Large intestine (tissue), 3 donors: ENCODE results near the gene ATG16L1. TPM values are rescaled to one million over a fixed set of nuclear protein-coding genes. Genes with fewer than 3 reads are reported as not detected.

Source experiments
- DNase-seq, 2 donors: peaks; one replicate each; pipeline versions ENCODE4 v3.0.0 to v3.0.0-alpha.2; 2013
- H3K27ac ChIP-seq: one replicate; pipeline ENCODE4 v1.5.1; 2013; ENCODE audit warnings: low read length
- H3K27me3 ChIP-seq: 2 replicates; pipeline ENCODE4 v1.6.1; 2013; ENCODE audit warnings: low read length; ENCODE audit not compliant: control insufficient read depth, insufficient read depth
- H3K36me3 ChIP-seq: 2 replicates; pipeline ENCODE4 v1.6.1; 2013; ENCODE audit warnings: low read length; ENCODE audit not compliant: control insufficient read depth, insufficient read depth
- H3K4me1 ChIP-seq: one replicate; pipeline ENCODE4 v1.6.1; 2013; ENCODE audit warnings: low read length; ENCODE audit not compliant: control insufficient read depth, insufficient read depth
- H3K4me3 ChIP-seq: one replicate; pipeline ENCODE4 v1.5.1; 2013; ENCODE audit warnings: low read length
- H3K9me3 ChIP-seq: one replicate; pipeline ENCODE4 v1.6.1; 2013; ENCODE audit warnings: mild to moderate bottlenecking, low read depth, low read length, moderate library complexity; ENCODE audit not compliant: control insufficient read depth
- WGBS: methylation state at CpG from one replicate; pipeline ENCODE4 v1.1.5; 2013; ENCODE audit warnings: low lambda C conversion rate; ENCODE audit not compliant: insufficient coverage; 5-methylcytosine and 5-hydroxymethylcytosine counted together
- polyA plus RNA-seq: library from polyadenylated mRNA; unstranded; fragments of 120-200 nt; gene quantifications from one replicate; pipeline ENCODE4 v1.2.1, GENCODE V29; 2013

ATG16L1 gene
- polyA plus RNA-seq, 1 donor = 22.7 TPM

GRCh38 chr2:233226511-233227031 is 24.9 kb upstream of the ATG16L1 start:
- Histone ChIP-seq H3K4me3 (no peak overlapping the region), H3K27ac (no peak overlapping the region), H3K36me3 (no peaks in the 10 kb centered on the region), H3K27me3 (peaks cover 6% of the 10 kb centered on the region), H3K9me3 (peaks cover 3% of the 10 kb centered on the region), H3K4me1 (no peaks in the 10 kb centered on the region)
- WGBS = no CpG with 5 or more reads among the region's 2 CpGs
- no peak for DNase-seq

DNA sequence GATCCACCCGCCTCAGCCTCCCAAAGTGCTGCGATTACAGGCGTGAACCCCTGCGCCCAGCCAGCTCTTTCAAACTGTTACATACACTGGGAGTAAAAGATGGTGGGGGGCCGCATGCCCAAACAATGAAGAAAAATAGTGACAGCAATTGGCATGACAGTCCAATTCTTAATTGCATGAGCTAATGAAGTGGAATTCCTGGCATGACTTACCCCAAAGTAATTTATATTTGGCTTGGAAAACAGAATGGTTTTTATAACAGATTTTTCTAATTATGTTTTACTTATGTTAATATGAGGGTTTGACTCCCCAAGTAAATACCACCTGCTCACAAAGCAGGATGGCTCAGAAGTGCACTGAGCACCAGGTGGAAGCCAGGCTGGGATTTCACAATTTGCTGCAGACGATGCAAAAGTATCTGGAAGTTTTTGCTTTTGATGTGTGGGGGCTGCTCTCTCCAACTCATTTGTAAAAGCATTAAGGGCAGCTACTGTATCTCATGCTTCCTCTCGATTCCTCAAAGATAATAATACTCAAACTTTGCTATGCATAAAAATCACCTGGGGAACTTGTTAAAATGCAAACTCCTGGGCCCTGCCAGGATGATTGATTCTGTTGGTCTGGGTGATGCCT is 24.0 kb upstream of the ATG16L1 start:
- no peak for DNase-seq
- Histone ChIP-seq H3K4me1 (no peaks in the 10 kb centered on the region), H3K27me3 (peaks cover 6% of the 10 kb centered on the region), H3K4me3 (no peak overlapping the region), H3K27ac (no peak overlapping the region), H3K9me3 (peaks cover 3% of the 10 kb centered on the region), H3K36me3 (no peaks in the 10 kb centered on the region)
- no CpG with 5 or more reads among the region's 7 CpGs for WGBS

- Histone ChIP-seq H3K4me1 (no peaks in the 10 kb centered on the region), H3K27me3 (peaks cover 6% of the 10 kb centered on the region), H3K9me3 (peaks cover 3% of the 10 kb centered on the region), H3K36me3 (no peaks in the 10 kb centered on the region), H3K4me3 (no peak overlapping the region), H3K27ac (no peak overlapping the region)
- WGBS = 78% methylated on average over 1 of the region's 3 CpGs
- no peak for DNase-seq
Observed at GRCh38 chr2:233228376-233228775, 23.1 kb upstream of the ATG16L1 start.

GRCh38 chr2:233233618-233234230 is 17.7 kb upstream of the ATG16L1 start:
- no peak overlapping the region for H3K27ac ChIP-seq
- H3K36me3 ChIP-seq = no peaks in the 10 kb centered on the region
- H3K9me3 ChIP-seq = no peaks in the 10 kb centered on the region
- no peak for DNase-seq
- no peaks in the 10 kb centered on the region for H3K27me3 ChIP-seq
- WGBS = 45% methylated on average over 2 of the region's 4 CpGs
- no peak overlapping the region for H3K4me3 ChIP-seq
- no peaks in the 10 kb centered on the region for H3K4me1 ChIP-seq

DNA sequence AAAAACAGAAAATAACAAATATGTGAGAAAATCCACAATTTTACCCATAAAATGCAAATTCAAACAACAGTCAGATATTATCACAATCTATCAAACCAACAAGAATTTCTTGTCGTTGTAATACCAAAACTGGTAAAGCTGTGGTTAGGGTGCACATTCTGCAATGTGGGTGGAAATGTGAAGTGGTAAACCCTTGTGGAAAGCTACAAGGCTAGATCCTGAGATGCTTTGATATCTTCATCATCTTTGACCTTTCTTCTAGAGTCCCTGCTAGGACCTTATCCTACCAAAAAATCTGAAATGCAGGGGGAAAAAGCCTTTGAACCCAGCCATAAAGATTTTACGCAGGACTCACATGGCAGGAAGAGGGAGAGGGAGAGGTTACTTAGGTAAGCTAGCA is 17.2 kb upstream of the ATG16L1 start:
- no peaks in the 10 kb centered on the region for H3K9me3 ChIP-seq
- no peaks in the 10 kb centered on the region for H3K4me1 ChIP-seq
- H3K27me3 ChIP-seq = no peaks in the 10 kb centered on the region
- no peak overlapping the region for H3K27ac ChIP-seq
- no peak overlapping the region for H3K4me3 ChIP-seq
- DNase-seq = no peak
- no peaks in the 10 kb centered on the region for H3K36me3 ChIP-seq
- no CpG with 5 or more reads among the region's 2 CpGs for WGBS

- no peaks in the 10 kb centered on the region for H3K27me3 ChIP-seq
- no peak overlapping the region for H3K4me3 ChIP-seq
- no peaks in the 10 kb centered on the region for H3K4me1 ChIP-seq
- WGBS = 89% methylated on average over 1 of the region's 3 CpGs
- H3K9me3 ChIP-seq = no peaks in the 10 kb centered on the region
- H3K36me3 ChIP-seq = no peaks in the 10 kb centered on the region
- DNase-seq = no peak
- H3K27ac ChIP-seq = no peak overlapping the region
Observed at GRCh38 chr2:233234996-233235395, 16.5 kb upstream of the ATG16L1 start.

DNA sequence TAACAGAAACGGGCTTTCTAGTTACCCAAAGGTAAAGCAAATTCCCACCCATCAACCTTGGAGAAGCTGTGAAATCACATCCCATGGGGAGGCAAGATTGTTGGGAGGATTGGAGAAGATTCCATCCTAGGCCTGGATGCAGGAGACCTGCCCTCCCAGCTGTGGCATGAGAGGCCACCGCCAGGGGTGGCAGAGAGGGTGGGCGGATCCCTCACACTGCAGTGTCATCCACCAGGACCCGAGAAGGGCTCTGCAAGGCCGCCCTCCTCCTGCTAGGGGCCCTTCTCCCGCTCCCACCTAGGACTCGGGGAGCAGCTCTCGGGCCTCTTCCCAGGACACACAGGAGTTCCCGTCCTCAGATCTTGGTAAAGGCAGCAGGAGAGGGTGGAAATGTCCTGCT is 15.5 kb upstream of the ATG16L1 start:
- H3K27me3 ChIP-seq = no peaks in the 10 kb centered on the region
- H3K4me1 ChIP-seq = no peaks in the 10 kb centered on the region
- H3K4me3 ChIP-seq = no peak overlapping the region
- WGBS = no CpG with 5 or more reads among the region's 9 CpGs
- no peaks in the 10 kb centered on the region for H3K9me3 ChIP-seq
- H3K36me3 ChIP-seq = no peaks in the 10 kb centered on the region
- DNase-seq = no peak
- no peak overlapping the region for H3K27ac ChIP-seq

GRCh38 chr2:233236820-233237589 is 14.5 kb upstream of the ATG16L1 start:
- Histone ChIP-seq H3K27ac (no peak overlapping the region), H3K4me3 (no peak overlapping the region), H3K27me3 (no peaks in the 10 kb centered on the region), H3K36me3 (no peaks in the 10 kb centered on the region), H3K4me1 (no peaks in the 10 kb centered on the region), H3K9me3 (no peaks in the 10 kb centered on the region)
- 100% methylated on average over 1 of the region's 7 CpGs for WGBS
- DNase-seq = no peak

DNA sequence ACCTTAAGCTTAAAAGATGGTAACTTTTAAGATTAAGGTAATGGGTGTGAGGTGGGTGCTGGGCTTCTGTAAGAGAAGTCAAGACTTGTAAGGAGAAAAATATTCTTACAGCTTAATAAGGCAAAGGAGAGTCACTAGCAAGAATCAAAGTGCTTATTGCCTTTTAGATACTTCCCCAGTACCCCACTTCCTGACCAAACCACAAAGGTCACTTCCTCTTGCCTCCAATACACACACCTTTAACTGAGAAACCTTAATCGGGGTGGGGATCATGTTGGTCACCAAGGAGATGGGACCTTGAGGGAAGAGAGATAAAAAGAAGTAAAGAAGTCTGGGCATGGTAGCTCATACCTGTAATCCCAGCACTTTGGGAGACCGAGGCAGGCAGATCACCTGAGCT is 10.6 kb upstream of the ATG16L1 start:
- no CpG with 5 or more reads among the region's 2 CpGs for WGBS
- no peaks in the 10 kb centered on the region for H3K27me3 ChIP-seq
- no peak overlapping the region for H3K4me3 ChIP-seq
- no peaks in the 10 kb centered on the region for H3K36me3 ChIP-seq
- no peaks in the 10 kb centered on the region for H3K4me1 ChIP-seq
- H3K9me3 ChIP-seq = no peaks in the 10 kb centered on the region
- no peak overlapping the region for H3K27ac ChIP-seq
- no peak for DNase-seq

DNA sequence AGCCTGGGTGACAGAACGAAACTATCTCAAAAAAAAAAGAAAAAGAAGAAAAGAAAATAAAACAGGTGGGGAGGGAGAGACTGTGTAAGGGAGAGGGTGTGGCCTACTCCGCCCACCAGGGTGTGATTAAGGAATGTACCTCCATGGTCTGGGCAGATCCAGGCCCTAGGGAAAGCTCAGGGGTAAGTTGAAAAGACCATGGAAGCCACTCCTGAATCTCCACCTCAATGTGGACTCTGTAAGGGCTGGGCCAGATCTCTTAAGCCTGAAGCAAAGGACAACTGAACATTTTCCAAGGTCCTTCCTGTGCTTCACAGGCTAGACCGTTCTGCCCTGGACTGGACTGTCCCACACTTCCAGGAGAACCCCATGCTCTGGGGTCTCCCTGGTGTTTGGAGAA is 9.7 kb upstream of the ATG16L1 start:
- no peaks in the 10 kb centered on the region for H3K36me3 ChIP-seq
- H3K9me3 ChIP-seq = no peaks in the 10 kb centered on the region
- no peak overlapping the region for H3K4me3 ChIP-seq
- peak in 1 of 2 donors; percentile 11 for DNase-seq
- H3K27ac ChIP-seq = no peak overlapping the region
- H3K27me3 ChIP-seq = no peaks in the 10 kb centered on the region
- H3K4me1 ChIP-seq = no peaks in the 10 kb centered on the region
- 72% methylated on average over 2 of the region's 3 CpGs for WGBS
